HEK293 (cell line): ENCODE data around the gene TMEM8B.

ENCODE experiments used
- CTCF ChIA-PET: fragments of 350-600 bp; formaldehyde crosslinking; extraction: SDS; loops from one replicate; lab custom pipeline; 2021; ENCODE audit warnings: antibody characterized with exemption; lab: Yijun Ruan, JAX
- POLR2A ChIA-PET: fragments of 300-600 bp; formaldehyde crosslinking; extraction: SDS; loops from one replicate; lab custom pipeline; 2020; ENCODE audit warnings: antibody characterized with exemption, inconsistent platforms; lab: Yijun Ruan, JAX
- H3K27ac ChIP-seq: fragments of 200-500 bp; sonication (Bioruptor generic); 2 replicates; pipeline ENCODE4 v1.5.1; 2014; ENCODE audit warnings: low read depth, low read length, control low read depth, inconsistent platforms; ENCODE audit errors: extremely low read depth
- H3K36me3 ChIP-seq, 2 experiments: fragments of 200-500 bp in 1 of 2; sonication (Bioruptor generic) in 1 of 2; 1 replicate in 1 of 2; 2 replicates in 1 of 2; pipeline ENCODE4 v1.5.1; 2014 to 2017; ENCODE audit warnings: inconsistent platforms in 2 of 2, low read length in 2 of 2; ENCODE audit not compliant: control insufficient read depth in 2 of 2, insufficient read depth in 1 of 2
- H3K4me1 ChIP-seq: fragments of 200-500 bp; sonication (Bioruptor generic); 2 replicates; pipeline ENCODE4 v1.5.1; 2014; ENCODE audit warnings: mild to moderate bottlenecking, low read length, inconsistent platforms; ENCODE audit not compliant: control insufficient read depth, insufficient read depth
- H3K4me3 ChIP-seq: 2 replicates; pipeline ENCODE4 v1.5.1; 2011; ENCODE audit warnings: low read depth, mild to moderate bottlenecking, control low read depth, low read length, moderate library complexity
- H3K9me3 ChIP-seq: fragments of 200-500 bp; sonication (Bioruptor generic); 2 replicates; pipeline ENCODE4 v1.5.1; 2014; ENCODE audit warnings: low read depth, low read length, inconsistent platforms; ENCODE audit not compliant: control insufficient read depth, insufficient read depth
- BCL11A ChIP-seq: fragments of 450-650 bp; formaldehyde crosslinking; IDR thresholded peaks from 2 replicates; pipeline ENCODE4 v1.5.1; 2016; ENCODE audit warnings: low read depth, missing biosample characterization, missing genetic modification characterization
- GLI4 ChIP-seq: fragments of 450-650 bp; formaldehyde crosslinking; IDR thresholded peaks from 2 replicates; pipeline ENCODE4 v1.5.1; 2016; ENCODE audit warnings: missing biosample characterization, missing genetic modification characterization
- HOXC10 ChIP-seq: sonication (generic); formaldehyde crosslinking; IDR thresholded peaks from 2 replicates; pipeline ENCODE4 v1.8.1; 2023; ENCODE audit warnings: mild to moderate bottlenecking, missing genetic modification reagents
- KLF7 ChIP-seq: fragments of 450-650 bp; formaldehyde crosslinking; IDR thresholded peaks from 2 replicates; pipeline ENCODE4 v1.5.1; 2016; ENCODE audit warnings: missing biosample characterization, missing genetic modification characterization, borderline replicate concordance
- PRDM10 ChIP-seq: fragments of 450-650 bp; formaldehyde crosslinking; IDR thresholded peaks from 2 replicates; pipeline ENCODE4 v1.5.1; 2016; ENCODE audit warnings: missing biosample characterization, missing genetic modification characterization
- SALL2 ChIP-seq: fragments of 450-650 bp; formaldehyde crosslinking; IDR thresholded peaks from 2 replicates; pipeline ENCODE4 v1.5.0; 2017; ENCODE audit warnings: missing biosample characterization, mild to moderate bottlenecking, missing genetic modification characterization, borderline replicate concordance
- SCRT1 ChIP-seq: fragments of 450-650 bp; formaldehyde crosslinking; IDR thresholded peaks from 2 replicates; pipeline ENCODE4 v1.5.1; 2016; ENCODE audit warnings: missing biosample characterization, missing genetic modification characterization, borderline replicate concordance
- WT1 ChIP-seq: fragments of 450-650 bp; formaldehyde crosslinking; IDR thresholded peaks from 2 replicates; pipeline ENCODE4 v1.5.1; 2016; ENCODE audit warnings: missing biosample characterization, missing genetic modification characterization
- YY1 ChIP-seq: fragments of 450-650 bp; formaldehyde crosslinking; IDR thresholded peaks from 2 replicates; pipeline ENCODE4 v1.5.1; 2018; ENCODE audit warnings: missing biosample characterization, missing genetic modification characterization
- ZFP3 ChIP-seq: fragments of 450-650 bp; formaldehyde crosslinking; IDR thresholded peaks from 2 replicates; pipeline ENCODE4 v1.5.1; 2016; ENCODE audit warnings: low read depth, missing biosample characterization, missing genetic modification characterization
- ZNF157 ChIP-seq: fragments of 450-650 bp; formaldehyde crosslinking; IDR thresholded peaks from 2 replicates; pipeline ENCODE4 v1.5.1; 2016; ENCODE audit warnings: missing biosample characterization, missing genetic modification characterization
- ZNF221 ChIP-seq: fragments of 450-650 bp; formaldehyde crosslinking; IDR thresholded peaks from 2 replicates; pipeline ENCODE4 v1.5.1; 2017; ENCODE audit warnings: missing biosample characterization, missing genetic modification characterization, borderline replicate concordance
- ZNF366 ChIP-seq: fragments of 450-650 bp; formaldehyde crosslinking; conservative IDR thresholded peaks from 2 replicates; pipeline ENCODE4 v1.5.1; 2016; ENCODE audit warnings: missing biosample characterization, missing genetic modification characterization
- ZNF501 ChIP-seq: fragments of 450-650 bp; formaldehyde crosslinking; IDR thresholded peaks from 2 replicates; pipeline ENCODE4 v1.5.1; 2016; ENCODE audit warnings: missing biosample characterization, missing genetic modification characterization
- ZNF521 ChIP-seq: fragments of 450-650 bp; formaldehyde crosslinking; IDR thresholded peaks from 2 replicates; pipeline ENCODE4 v1.5.1; 2017; ENCODE audit warnings: missing biosample characterization, mild to moderate bottlenecking, missing genetic modification characterization
- ZNF529 ChIP-seq: fragments of 450-650 bp; formaldehyde crosslinking; IDR thresholded peaks from 2 replicates; pipeline ENCODE4 v1.5.1; 2017; ENCODE audit warnings: missing genetic modification characterization, missing biosample characterization; ENCODE audit not compliant: insufficient replicate concordance
- ZNF548 ChIP-seq: fragments of 450-650 bp; formaldehyde crosslinking; IDR thresholded peaks from 2 replicates; pipeline ENCODE4 v1.5.1; 2016; ENCODE audit warnings: missing biosample characterization, missing genetic modification characterization
- ZNF623 ChIP-seq: fragments of 450-650 bp; formaldehyde crosslinking; IDR thresholded peaks from 2 replicates; pipeline ENCODE4 v1.5.1; 2016; ENCODE audit warnings: missing biosample characterization, missing genetic modification characterization
- ZNF658 ChIP-seq: fragments of 450-650 bp; formaldehyde crosslinking; IDR thresholded peaks from 2 replicates; pipeline ENCODE4; 2016; ENCODE audit warnings: missing biosample characterization, missing genetic modification characterization
- ZNF777 ChIP-seq: fragments of 450-650 bp; formaldehyde crosslinking; IDR thresholded peaks from 2 replicates; pipeline ENCODE4 v1.5.1; 2017; ENCODE audit warnings: missing biosample characterization, missing genetic modification characterization, borderline replicate concordance
- TF ChIP-seq, protein P1 (sequence below): fragments of 450-650 bp; formaldehyde crosslinking; IDR thresholded peaks from 2 replicates; pipeline ENCODE4 v1.5.1; 2016; ENCODE audit warnings: missing biosample characterization, missing genetic modification characterization
- TF ChIP-seq, protein P2 (sequence below): fragments of 450-650 bp; formaldehyde crosslinking; IDR thresholded peaks from 2 replicates; pipeline ENCODE4 v1.5.1; 2016; ENCODE audit warnings: missing biosample characterization, missing genetic modification characterization
- TF ChIP-seq, protein P3 (sequence below): fragments of 450-650 bp; formaldehyde crosslinking; IDR thresholded peaks from 2 replicates; pipeline ENCODE4 v1.5.1; 2016; ENCODE audit warnings: missing biosample characterization, missing genetic modification characterization

Gene TMEM8B

GRCh38 chr9:35841645-35841900, 12.5 kb downstream of the TMEM8B start:
- no peak for TF ChIP-seq HOXC10
- TF ChIP-seq, protein P1, sequence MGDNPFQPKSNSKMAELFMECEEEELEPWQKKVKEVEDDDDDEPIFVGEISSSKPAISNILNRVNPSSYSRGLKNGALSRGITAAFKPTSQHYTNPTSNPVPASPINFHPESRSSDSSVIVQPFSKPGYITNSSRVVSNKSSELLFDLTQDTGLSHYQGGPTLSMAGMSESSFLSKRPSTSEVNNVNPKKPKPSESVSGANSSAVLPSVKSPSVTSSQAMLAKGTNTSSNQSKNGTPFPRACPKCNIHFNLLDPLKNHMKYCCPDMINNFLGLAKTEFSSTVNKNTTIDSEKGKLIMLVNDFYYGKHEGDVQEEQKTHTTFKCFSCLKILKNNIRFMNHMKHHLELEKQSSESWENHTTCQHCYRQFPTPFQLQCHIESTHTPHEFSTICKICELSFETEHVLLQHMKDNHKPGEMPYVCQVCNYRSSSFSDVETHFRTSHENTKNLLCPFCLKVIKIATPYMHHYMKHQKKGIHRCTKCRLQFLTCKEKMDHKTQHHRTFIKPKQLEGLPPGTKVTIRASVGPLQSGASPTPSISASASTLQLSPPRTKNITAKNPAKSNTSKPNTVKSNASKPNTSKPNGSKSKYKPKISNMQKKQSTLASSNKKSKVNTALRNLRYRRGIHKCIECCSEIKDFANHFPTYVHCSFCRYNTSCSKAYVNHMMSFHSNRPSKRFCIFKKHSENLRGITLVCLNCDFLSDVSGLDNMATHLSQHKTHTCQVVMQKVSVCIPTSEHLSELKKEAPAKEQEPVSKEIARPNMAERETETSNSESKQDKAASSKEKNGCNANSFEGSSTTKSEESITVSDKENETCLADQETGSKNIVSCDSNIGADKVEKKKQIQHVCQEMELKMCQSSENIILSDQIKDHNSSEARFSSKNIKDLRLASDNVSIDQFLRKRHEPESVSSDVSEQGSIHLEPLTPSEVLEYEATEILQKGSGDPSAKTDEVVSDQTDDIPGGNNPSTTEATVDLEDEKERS: no peak
- TF ChIP-seq SCRT1 (tag by site-specific recombination): no peak
- TF ChIP-seq ZFP3 (tag by site-specific recombination): no peak
- TF ChIP-seq, protein P2, sequence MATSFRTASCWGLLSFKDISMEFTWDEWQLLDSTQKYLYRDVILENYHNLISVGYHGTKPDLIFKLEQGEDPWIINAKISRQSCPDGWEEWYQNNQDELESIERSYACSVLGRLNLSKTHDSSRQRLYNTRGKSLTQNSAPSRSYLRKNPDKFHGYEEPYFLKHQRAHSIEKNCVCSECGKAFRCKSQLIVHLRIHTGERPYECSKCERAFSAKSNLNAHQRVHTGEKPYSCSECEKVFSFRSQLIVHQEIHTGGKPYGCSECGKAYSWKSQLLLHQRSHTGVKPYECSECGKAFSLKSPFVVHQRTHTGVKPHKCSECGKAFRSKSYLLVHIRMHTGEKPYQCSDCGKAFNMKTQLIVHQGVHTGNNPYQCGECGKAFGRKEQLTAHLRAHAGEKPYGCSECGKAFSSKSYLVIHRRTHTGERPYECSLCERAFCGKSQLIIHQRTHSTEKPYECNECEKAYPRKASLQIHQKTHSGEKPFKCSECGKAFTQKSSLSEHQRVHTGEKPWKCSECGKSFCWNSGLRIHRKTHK (tag by site-specific recombination): no peak
- TF ChIP-seq ZNF529: no peak
- no peak for TF ChIP-seq WT1 (tag by site-specific recombination)
- TF ChIP-seq, protein P3, sequence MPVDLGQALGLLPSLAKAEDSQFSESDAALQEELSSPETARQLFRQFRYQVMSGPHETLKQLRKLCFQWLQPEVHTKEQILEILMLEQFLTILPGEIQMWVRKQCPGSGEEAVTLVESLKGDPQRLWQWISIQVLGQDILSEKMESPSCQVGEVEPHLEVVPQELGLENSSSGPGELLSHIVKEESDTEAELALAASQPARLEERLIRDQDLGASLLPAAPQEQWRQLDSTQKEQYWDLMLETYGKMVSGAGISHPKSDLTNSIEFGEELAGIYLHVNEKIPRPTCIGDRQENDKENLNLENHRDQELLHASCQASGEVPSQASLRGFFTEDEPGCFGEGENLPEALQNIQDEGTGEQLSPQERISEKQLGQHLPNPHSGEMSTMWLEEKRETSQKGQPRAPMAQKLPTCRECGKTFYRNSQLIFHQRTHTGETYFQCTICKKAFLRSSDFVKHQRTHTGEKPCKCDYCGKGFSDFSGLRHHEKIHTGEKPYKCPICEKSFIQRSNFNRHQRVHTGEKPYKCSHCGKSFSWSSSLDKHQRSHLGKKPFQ (tag by site-specific recombination): no peak
- ChIA-PET CTCF (interaction anchor here (0.6 to 1.6 kb wide), 3 partner anchors 19 to 105 kb away, joined by 3 to 5 read pairs (median 5); no protein-coding TSS in a partner anchor), POLR2A (no interaction called here)
- no peaks in the 10 kb centered on the region for H3K9me3 ChIP-seq
- H3K4me3 ChIP-seq: no peak overlapping the region
- no peak overlapping the region for H3K27ac ChIP-seq
- no peaks in the 10 kb centered on the region for H3K4me1 ChIP-seq
- H3K36me3 ChIP-seq: peaks cover 0 to 13% of the 10 kb centered on the region in 2 experiments; a peak in 1 of 3 replicates

DNA sequence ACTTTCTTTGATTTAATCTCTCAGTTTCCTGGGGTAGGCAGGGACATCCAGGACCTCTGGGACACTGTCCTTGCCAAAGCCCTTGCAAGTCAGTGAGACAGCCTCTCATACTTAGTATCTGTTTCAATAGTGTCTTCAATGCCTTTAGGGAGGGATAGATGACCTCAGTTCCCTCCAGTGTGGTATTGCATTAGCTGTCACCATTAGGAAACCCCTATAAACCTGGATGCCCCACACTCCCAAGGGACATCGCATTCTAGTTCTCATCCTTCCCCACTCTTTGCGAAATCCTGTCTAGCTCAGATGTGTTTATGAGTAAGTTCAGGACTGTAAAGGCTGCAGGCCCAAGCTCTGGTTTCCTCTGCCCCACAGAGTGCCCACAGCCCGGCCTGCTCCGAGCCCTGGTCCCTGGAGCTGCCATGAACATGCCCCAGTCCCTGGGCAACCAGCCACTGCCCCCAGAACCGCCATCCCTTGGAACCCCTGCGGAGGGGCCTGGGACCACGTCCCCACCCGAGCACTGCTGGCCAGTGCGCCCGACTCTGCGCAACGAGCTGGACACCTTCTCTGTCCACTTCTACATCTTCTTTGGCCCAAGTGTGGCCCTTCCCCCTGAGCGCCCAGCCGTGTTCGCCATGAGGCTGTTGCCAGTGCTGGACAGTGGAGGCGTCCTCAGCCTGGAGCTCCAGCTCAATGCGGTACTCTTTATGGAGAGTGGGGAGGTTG, 13.2 kb downstream of the TMEM8B start:
- Histone ChIP-seq H3K4me1 (no peaks in the 10 kb centered on the region), H3K27ac (no peak overlapping the region), H3K9me3 (no peaks in the 10 kb centered on the region), H3K4me3 (no peak overlapping the region), H3K36me3 (peaks cover 0 to 19% of the 10 kb centered on the region in 2 experiments; a peak in 1 of 3 replicates)
- no peak for TF ChIP-seq BCL11A (tag by site-specific recombination)
- TF ChIP-seq ZNF157 (tag by site-specific recombination): no peak
- no peak for TF ChIP-seq SALL2 (tag by site-specific recombination)
- no peak for TF ChIP-seq YY1 (tag by site-specific recombination)
- no peak for TF ChIP-seq ZNF221 (tag by site-specific recombination)
- TF ChIP-seq ZNF548: no peak
- TF ChIP-seq ZNF366 (tag by site-specific recombination): no peak
- TF ChIP-seq KLF7 (tag by site-specific recombination): no peak
- TF ChIP-seq ZNF658: no peak
- TF ChIP-seq GLI4 (tag by site-specific recombination): no peak
- no peak for TF ChIP-seq ZNF501 (tag by site-specific recombination)
- no peak for TF ChIP-seq ZNF777 (tag by site-specific recombination)
- no peak for TF ChIP-seq ZNF623 (tag by site-specific recombination)
- TF ChIP-seq ZNF521 (tag by site-specific recombination): no peak
- TF ChIP-seq PRDM10 (tag by site-specific recombination): no peak
- CTCF ChIA-PET: interaction anchor here (0.6 to 1.6 kb wide), 3 partner anchors 18 to 104 kb away, joined by 3 to 5 read pairs (median 5); no protein-coding TSS in a partner anchor
- POLR2A ChIA-PET: no interaction called here
